A673 (cell line): ENCODE measurements around the gene MTHFR. TPM values are rescaled to one million over a fixed set of nuclear protein-coding genes. Genes with fewer than 3 reads are reported as not detected.
A peak's percentile ranks its signal among the peaks of the same experiment; 100 is the strongest.

ENCODE experiments used
- BruUV-seq: library from RNA; stranded (reverse); fragments of 400-500 nt; replicated peaks from 2 replicates; lab custom pipeline; 2021; lab: Mats Ljungman, UMichigan
- CTCF ChIA-PET: fragments of 300-600 bp; sonication (Branson Sonifier 250); formaldehyde crosslinking; loops from one replicate; lab custom pipeline; 2022; ENCODE audit warnings: antibody characterized with exemption; lab: Charles Lee
- POLR2A ChIA-PET: fragments of 300-600 bp; sonication (Branson Sonifier 250); formaldehyde crosslinking; loops from one replicate; lab custom pipeline; 2022; ENCODE audit warnings: antibody characterized with exemption; ENCODE audit not compliant: low non-redundant PET; lab: Charles Lee
- DNase-seq: peaks from one replicate; pipeline ENCODE4 v3.0.0-alpha.2; 2015; ENCODE audit warnings: low spot score
- H3K27ac ChIP-seq: fragments of 200-600 bp; sonication (generic); 2 replicates; pipeline ENCODE4 v1.5.1; 2016; ENCODE audit warnings: mixed run types, low read depth, mild to moderate bottlenecking, mixed read lengths, antibody characterized with exemption, low read length; ENCODE audit not compliant: poor library complexity, severe bottlenecking
- H3K27me3 ChIP-seq: fragments of 200-600 bp; sonication (generic); replicated peaks from 2 replicates; pipeline ENCODE4 v1.6.1; 2017; ENCODE audit warnings: mixed run types, low read depth, mild to moderate bottlenecking, mixed read lengths, antibody characterized with exemption, low read length; ENCODE audit not compliant: insufficient read depth, poor library complexity
- H3K36me3 ChIP-seq: fragments of 200-600 bp; sonication (generic); 2 replicates; pipeline ENCODE4 v1.6.1; 2016; ENCODE audit warnings: mixed run types, mild to moderate bottlenecking, mixed read lengths, antibody characterized with exemption, low read length; ENCODE audit not compliant: insufficient read depth, poor library complexity, severe bottlenecking
- H3K4me1 ChIP-seq: fragments of 200-600 bp; sonication (generic); 2 replicates; pipeline ENCODE4 v1.6.1; 2017; ENCODE audit warnings: mixed run types, mild to moderate bottlenecking, mixed read lengths, antibody characterized with exemption, low read length; ENCODE audit not compliant: insufficient read depth, poor library complexity, severe bottlenecking
- H3K4me3 ChIP-seq: fragments of 200-600 bp; sonication (generic); 2 replicates; pipeline ENCODE4 v1.5.1; 2016; ENCODE audit warnings: low read depth, mixed run types, mild to moderate bottlenecking, mixed read lengths, low read length; ENCODE audit not compliant: poor library complexity, severe bottlenecking
- H3K9me3 ChIP-seq: fragments of 200-600 bp; sonication (generic); 2 replicates; pipeline ENCODE4 v1.6.1; 2016; ENCODE audit warnings: mixed run types, low read depth, mild to moderate bottlenecking, mixed read lengths, antibody characterized with exemption, low read length; ENCODE audit not compliant: poor library complexity, severe bottlenecking
- CTCF ChIP-seq: fragments of 300-800, 200-600 bp; sonication (generic); conservative IDR thresholded peaks from 2 replicates; pipeline ENCODE4 v1.5.1; 2017; ENCODE audit warnings: low read depth, mild to moderate bottlenecking, antibody characterized with exemption, low read length, moderate library complexity, mixed read lengths
- EZH2 ChIP-seq: fragments of 200-600 bp; sonication (generic); IDR thresholded peaks from 2 replicates; pipeline ENCODE4 v1.6.1; 2017; ENCODE audit warnings: borderline replicate concordance, low read depth, mild to moderate bottlenecking, mixed read lengths, antibody characterized with exemption, low read length; ENCODE audit not compliant: poor library complexity, severe bottlenecking
- intact Hi-C: fragments of 100-400 bp; cut with micrococcal nuclease; formaldehyde crosslinking; loops from one replicate; pipeline ENCODE4 v1.10.0; 2022; ENCODE audit not compliant: unreplicated experiment
- total RNA-seq: library from RNA; stranded (reverse); gene quantifications from 2 replicates; pipeline ENCODE4 v1.2.3, GENCODE V29; 2021

MTHFR gene
- total RNA-seq, 1 experiment from 2014 or later = 23.3 TPM

DNA sequence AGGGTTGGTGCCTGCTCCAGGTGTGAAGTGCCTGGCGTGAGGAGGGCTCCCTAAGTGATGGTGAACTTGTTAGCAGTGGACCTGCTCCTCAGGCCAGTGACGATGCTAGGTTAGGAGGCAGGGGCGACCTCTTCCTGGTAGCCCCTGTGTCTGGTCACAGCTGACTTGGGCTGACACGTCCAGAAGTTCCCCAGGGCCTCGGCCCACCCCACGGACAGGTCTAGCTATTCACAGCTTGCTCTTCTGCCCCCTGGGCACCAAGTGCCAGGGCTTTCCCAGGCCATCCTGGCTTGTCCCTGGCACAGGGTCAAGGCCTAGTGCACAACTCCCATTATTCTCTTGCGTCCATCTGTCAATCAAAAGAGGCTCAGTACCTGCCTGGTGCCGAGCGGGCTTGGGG, 54.7 kb downstream of the MTHFR start:
- no peaks in the 10 kb centered on the region for H3K9me3 ChIP-seq
- TF ChIP-seq EZH2 (no peak), CTCF (no peak)
- BruUV-seq = no TSS peak
- H3K36me3 ChIP-seq = no peaks in the 10 kb centered on the region
- H3K4me3 ChIP-seq = no peak overlapping the region
- no peaks in the 10 kb centered on the region for H3K27me3 ChIP-seq
- peaks cover 5% of the 10 kb centered on the region for H3K4me1 ChIP-seq
- DNase-seq = no peak
- CTCF ChIA-PET = no interaction called here
- POLR2A ChIA-PET = no interaction called here
- intact Hi-C loops = no loop called here
- H3K27ac ChIP-seq = no peak overlapping the region

DNA sequence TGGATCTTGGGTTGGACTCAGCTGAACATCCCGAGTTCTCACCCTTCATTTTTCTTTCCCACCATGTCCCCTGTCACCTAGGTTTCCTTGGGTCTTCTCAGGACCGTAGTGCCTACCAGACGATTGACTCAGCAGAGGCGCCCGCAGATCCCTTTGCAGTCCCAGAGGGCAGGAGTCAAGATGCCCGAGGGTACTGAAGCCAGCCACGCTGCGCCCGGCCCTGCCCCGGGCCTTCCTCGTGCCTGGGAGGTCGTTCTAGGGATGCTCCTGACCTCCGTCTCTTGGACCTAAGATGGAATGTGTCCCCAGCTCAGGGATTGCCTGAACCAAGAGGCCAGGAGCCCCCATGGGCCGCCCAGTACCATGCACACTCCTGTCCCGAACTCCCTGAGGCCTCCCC, 55.8 kb downstream of the MTHFR start:
- peaks cover 5% of the 10 kb centered on the region for H3K4me1 ChIP-seq
- ChIA-PET POLR2A (no interaction called here), CTCF (no interaction called here)
- no peak overlapping the region for H3K4me3 ChIP-seq
- TF ChIP-seq CTCF = no peak
- TF ChIP-seq EZH2 = no peak
- H3K27ac ChIP-seq = no peak overlapping the region
- H3K9me3 ChIP-seq = no peaks in the 10 kb centered on the region
- no peak for DNase-seq
- intact Hi-C loops = no loop called here
- no peaks in the 10 kb centered on the region for H3K27me3 ChIP-seq
- no TSS peak for BruUV-seq
- no peaks in the 10 kb centered on the region for H3K36me3 ChIP-seq

- ChIA-PET POLR2A (no interaction called here), CTCF (no interaction called here)
- no peaks in the 10 kb centered on the region for H3K36me3 ChIP-seq
- peaks cover 5% of the 10 kb centered on the region for H3K4me1 ChIP-seq
- no peaks in the 10 kb centered on the region for H3K27me3 ChIP-seq
- TF ChIP-seq CTCF (peak; percentile 51), EZH2 (no peak)
- intact Hi-C loops = no loop called here
- H3K9me3 ChIP-seq = no peaks in the 10 kb centered on the region
- DNase-seq = peak; percentile 55
- BruUV-seq = no TSS peak
- H3K4me3 ChIP-seq = no peak overlapping the region
- H3K27ac ChIP-seq = no peak overlapping the region
Observed at GRCh38 chr1:11749203-11749689, 56.5 kb downstream of the MTHFR start.
